NCI-H82 (cell line): ENCODE results near the gene DUSP22.

Experiments used
- DNase-seq: peaks from one replicate; lab custom pipeline; 2025; lab: John Stamatoyannopoulos, UW

Gene DUSP22

GRCh38 chr6:296151-297122 is 4.2 kb downstream of the DUSP22 start:
- no peak for DNase-seq

- DNase-seq, result no peak
Measured at GRCh38 chr6:297571-298232, 5.4 kb downstream of the DUSP22 start.

GRCh38 chr6:298233-299103 is 6.2 kb downstream of the DUSP22 start:
- DNase-seq, result no peak

GRCh38 chr6:299104-299980 is 7.1 kb downstream of the DUSP22 start:
- no peak for DNase-seq

- DNase-seq, result no peak
Measured at GRCh38 chr6:300026-300425, 7.7 kb downstream of the DUSP22 start.

- no peak for DNase-seq
Measured at GRCh38 chr6:300494-301198, 8.4 kb downstream of the DUSP22 start.

- DNase-seq, result no peak
Measured at GRCh38 chr6:301526-301925, 9.2 kb downstream of the DUSP22 start.

- no peak for DNase-seq
Measured at GRCh38 chr6:301929-302705, 9.8 kb downstream of the DUSP22 start.

- no peak for DNase-seq
Measured at GRCh38 chr6:302760-303159, 10.5 kb downstream of the DUSP22 start.

DNA sequence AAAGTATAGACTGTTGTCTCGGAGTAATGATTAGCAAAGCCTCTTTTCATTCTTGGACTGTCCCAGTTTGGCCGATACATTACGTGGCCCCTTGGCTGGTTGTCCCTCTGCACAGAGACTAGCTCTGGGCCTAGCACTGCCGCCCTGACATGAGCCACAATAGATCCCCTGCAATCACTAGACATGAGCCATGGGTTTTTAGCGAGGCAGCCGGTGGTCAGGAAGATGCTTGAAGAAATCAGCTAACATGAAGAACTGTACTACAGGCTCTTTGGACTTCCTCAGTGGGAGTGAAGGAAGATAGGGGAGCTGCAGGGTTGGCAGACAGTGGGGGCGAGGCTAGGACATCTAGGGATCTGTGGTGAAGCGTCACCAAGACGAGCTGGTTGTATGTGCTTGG is 11.0 kb downstream of the DUSP22 start:
- no peak for DNase-seq

DNA sequence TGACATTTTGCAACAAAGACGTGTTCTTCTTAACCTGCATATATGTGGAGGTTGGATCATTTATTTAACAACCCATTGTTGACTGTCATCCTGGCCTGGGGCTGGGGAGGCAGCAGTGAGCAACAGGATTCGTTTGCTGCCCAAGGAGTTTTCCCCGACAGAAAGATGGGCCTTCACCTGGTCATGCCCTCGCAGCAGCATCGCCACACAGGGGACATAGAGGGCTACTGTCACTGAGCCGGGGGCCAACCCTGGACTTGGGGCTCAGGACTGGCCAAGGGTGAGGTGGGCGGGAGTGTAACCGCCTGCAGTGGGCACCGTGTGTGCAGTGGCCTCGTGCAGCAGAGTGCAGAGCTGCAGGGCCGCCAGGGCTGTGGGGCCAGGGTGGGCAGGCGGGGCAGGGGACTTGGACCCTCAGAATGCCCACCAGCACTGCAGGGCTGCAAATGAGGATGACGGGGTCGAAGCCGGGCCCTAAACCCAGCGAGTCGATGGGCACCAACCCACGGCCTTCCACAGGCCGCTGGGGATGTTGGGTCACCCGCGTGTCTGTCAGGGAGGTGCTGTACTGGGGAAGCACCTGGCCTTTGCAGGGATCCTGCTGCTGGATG is 11.8 kb downstream of the DUSP22 start:
- DNase-seq, result no peak

- DNase-seq, result no peak
Measured at GRCh38 chr6:304833-305370, 12.6 kb downstream of the DUSP22 start.

GRCh38 chr6:305371-306206 is 13.3 kb downstream of the DUSP22 start:
- DNase-seq, result no peak

GRCh38 chr6:306641-307061 is 14.4 kb downstream of the DUSP22 start:
- DNase-seq, result no peak

DNA sequence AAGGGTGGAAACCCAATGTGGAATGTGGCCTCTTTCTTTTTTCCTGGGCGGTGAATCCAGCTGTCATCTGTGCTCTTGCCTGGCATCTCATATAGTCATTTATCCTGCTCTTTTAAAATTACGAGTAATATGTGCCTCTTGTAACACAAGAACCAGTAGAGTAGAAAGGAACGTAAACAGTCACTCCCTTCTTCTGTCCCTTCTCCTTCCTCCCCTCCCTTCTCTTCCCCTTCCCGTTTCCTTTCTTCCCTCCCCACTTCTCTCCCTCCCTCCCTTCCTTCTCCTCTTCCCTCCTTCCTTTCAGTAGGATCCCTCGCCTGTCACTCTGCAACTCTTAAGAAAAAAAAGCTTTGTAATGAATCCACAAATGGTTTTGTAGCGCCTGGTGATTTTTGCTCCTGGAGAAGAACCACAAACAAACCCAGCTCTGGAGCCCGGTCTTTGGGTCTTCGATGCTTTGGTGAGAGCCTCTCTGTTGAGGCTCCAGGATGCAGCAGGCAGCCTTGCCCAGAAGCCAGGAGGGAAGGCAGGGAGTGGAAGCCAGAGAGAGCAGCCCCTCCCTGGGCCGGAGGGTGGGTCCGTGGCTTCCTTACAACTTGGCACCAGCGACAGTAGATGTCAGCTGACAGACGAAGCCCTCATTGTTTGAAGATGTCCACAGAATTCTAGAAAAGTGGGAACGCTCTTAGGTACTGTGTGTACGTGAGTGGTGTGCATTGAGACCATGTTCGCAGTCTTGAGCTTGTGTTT is 15.0 kb downstream of the DUSP22 start:
- DNase-seq, result no peak

DNA sequence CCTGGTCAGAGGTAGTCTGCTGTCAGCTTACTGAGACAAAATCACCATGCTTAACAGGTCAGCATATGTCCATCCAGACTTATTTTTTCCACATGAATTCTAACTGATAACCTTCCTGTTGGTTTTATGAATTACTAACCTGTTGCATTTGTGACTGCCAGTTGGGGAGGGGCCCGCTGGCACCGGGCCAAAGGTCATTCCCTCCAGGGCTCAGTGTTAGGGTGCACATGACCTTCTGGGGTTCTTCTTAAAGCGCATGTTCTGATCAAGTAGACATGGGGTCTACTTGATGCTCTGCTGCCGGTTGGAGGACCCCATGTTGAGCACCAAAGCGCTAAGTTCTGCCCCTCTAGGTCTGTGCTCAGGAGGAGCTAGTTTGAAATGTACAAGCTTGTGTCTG is 15.6 kb downstream of the DUSP22 start:
- DNase-seq, result no peak

GRCh38 chr6:308307-308706 is 16.0 kb downstream of the DUSP22 start:
- DNase-seq, result no peak
